ENCODE measurements around the gene TAF10. TPM values are rescaled to one million over a fixed set of nuclear protein-coding genes. Genes with fewer than 3 reads are reported as not detected.

Gene TAF10
- total and polyA plus RNA-seq, 8 donors: 53.5 to 116 (median 86.8) TPM

- Histone ChIP-seq H3K9me3 (no peaks in the 10 kb centered on the region), H3K27me3 (no peaks in the 10 kb centered on the region), H3K36me3 (no peaks in the 10 kb centered on the region), H3K4me3 (no peak overlapping the region), H3K27ac (no peak overlapping the region), H3K4me1 (no peaks in the 10 kb centered on the region)
- DNase-seq (no peak), FAIRE-seq (no peak), ATAC-seq (peak in 2 of 4 donors; percentile 48 to 56)
- no peak for TF ChIP-seq CTCF (IDR thresholded peaks at IDR 0.05)
- 60 to 62% methylated on average over 1 of the region's 1 CpG for WGBS, 2 donors
- intact Hi-C loops (cut with DNase I): no loop called here
Observed at GRCh38 chr11:6648501-6648900, 36.5 kb upstream of the TAF10 start.

GRCh38 chr11:6647836-6648235, 35.8 kb upstream of the TAF10 start:
- Histone ChIP-seq H3K4me3 (no peak overlapping the region), H3K27me3 (no peaks in the 10 kb centered on the region), H3K4me1 (no peaks in the 10 kb centered on the region), H3K9me3 (no peaks in the 10 kb centered on the region), H3K27ac (no peak overlapping the region), H3K36me3 (no peaks in the 10 kb centered on the region)
- ATAC-seq: no peak
- DNase-seq: no peak
- intact Hi-C loops (cut with DNase I): no loop called here
- 92 to 97% methylated on average over 2 of the region's 2 CpGs for WGBS, 2 donors
- no peak for FAIRE-seq
- TF ChIP-seq CTCF (IDR thresholded peaks at IDR 0.05): no peak

GRCh38 chr11:6646918-6647679, 35.1 kb upstream of the TAF10 start:
- intact Hi-C loops (cut with DNase I): no loop called here
- peak in 3 of 4 donors; percentile 14 to 62 (median 57) for ATAC-seq
- FAIRE-seq: no peak

DNA sequence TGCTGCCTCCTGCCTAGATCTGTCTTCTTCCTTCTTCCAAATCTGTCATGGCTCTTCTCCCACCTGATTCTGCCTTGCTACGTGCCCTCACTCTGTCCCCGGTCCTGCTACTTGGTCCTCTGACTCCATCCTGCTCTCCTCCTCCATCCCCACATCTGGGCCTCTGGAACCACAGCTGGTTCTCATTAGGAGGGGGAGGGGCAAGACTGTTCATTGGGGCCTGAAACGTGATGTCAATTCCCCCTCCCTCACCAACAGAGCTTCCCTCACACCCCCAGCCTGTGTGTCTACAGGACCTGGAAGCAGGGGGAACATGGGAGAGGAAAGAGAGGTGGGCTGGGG, 34.5 kb upstream of the TAF10 start:
- Histone ChIP-seq H3K4me3 (no peak overlapping the region), H3K27ac (no peak overlapping the region), H3K36me3 (no peaks in the 10 kb centered on the region), H3K4me1 (no peaks in the 10 kb centered on the region), H3K27me3 (no peaks in the 10 kb centered on the region), H3K9me3 (no peaks in the 10 kb centered on the region)
- intact Hi-C loops (cut with DNase I): no loop called here
- FAIRE-seq (no peak), DNase-seq (no peak), ATAC-seq (peak in 3 of 4 donors; percentile 28 to 37 (median 31))
- TF ChIP-seq CTCF (IDR thresholded peaks at IDR 0.05): no peak
- 57 to 76% methylated on average over 3 of the region's 3 CpGs for WGBS, 2 donors

More at GRCh38 chr11:6646918-6647679, 35.1 kb upstream of the TAF10 start:
- Histone ChIP-seq H3K4me3 (no peak overlapping the region), H3K4me1 (no peaks in the 10 kb centered on the region), H3K27me3 (no peaks in the 10 kb centered on the region), H3K27ac (peak overlapping the region in 1 of 4 donors; percentile 41), H3K36me3 (no peaks in the 10 kb centered on the region), H3K9me3 (no peaks in the 10 kb centered on the region)
- peak in 1 of 6 donors; percentile 11 for DNase-seq
- no peak for TF ChIP-seq CTCF (IDR thresholded peaks at IDR 0.05)
- WGBS, 2 donors: 74 to 76% methylated on average over 9 of the region's 9 CpGs

- ATAC-seq (peak in 3 of 4 donors; percentile 54 to 58 (median 55)), DNase-seq (peak in 3 of 6 donors; percentile 24 to 52 (median 26)), FAIRE-seq (no peak)
- 76 to 86% methylated on average over 12 of the region's 12 CpGs for WGBS, 2 donors
- intact Hi-C loops (cut with DNase I): no loop called here
- TF ChIP-seq CTCF (IDR thresholded peaks at IDR 0.05): no peak
- no peak overlapping the region for H3K4me3 ChIP-seq
- H3K36me3 ChIP-seq: no peaks in the 10 kb centered on the region
- H3K4me1 ChIP-seq: no peaks in the 10 kb centered on the region
- no peak overlapping the region for H3K27ac ChIP-seq
- H3K27me3 ChIP-seq: no peaks in the 10 kb centered on the region
- H3K9me3 ChIP-seq: no peaks in the 10 kb centered on the region
Observed at GRCh38 chr11:6646071-6646470, 34.1 kb upstream of the TAF10 start.
